ENCODE measurements around the gene PKNOX1. TPM values are rescaled to one million over a fixed set of nuclear protein-coding genes. Genes with fewer than 3 reads are reported as not detected.
"Not testable (repeated sequence)": the region's sequence is repeated elsewhere in the genome, so short reads cannot be mapped to it uniquely, and the experiment has no call there.

Gene PKNOX1
- total and polyA plus RNA-seq, 2 donors = 16.0 to 19.2 TPM

- not testable (repeated sequence) for H3K27ac ChIP-seq (ENCODE audit: low read depth); DNase-seq (ENCODE audit: extremely low spot score)
- 93% methylated on average over 9 of the region's 9 CpGs for WGBS
Measured at GRCh38 chr21:42967616-42968015, 6.7 kb upstream of the PKNOX1 start.

GRCh38 chr21:42969193-42969600 lies 5.2 kb upstream of the PKNOX1 start:
- Histone ChIP-seq H3K27ac (ENCODE audit: low read depth) (no peak overlapping the region), H3K36me3 (ENCODE audit: insufficient read depth) (no peaks in the 10 kb centered on the region), H3K4me1 (ENCODE audit: insufficient read depth) (no peaks in the 10 kb centered on the region), H3K4me3 (ENCODE audit: low read depth, low read length) (no peak overlapping the region)
- WGBS = 35% methylated on average over 6 of the region's 6 CpGs
- no peak for DNase-seq (ENCODE audit: extremely low spot score)

More at GRCh38 chr21:42967616-42968015, 6.7 kb upstream of the PKNOX1 start:
- not testable (repeated sequence) for H3K4me3 ChIP-seq (ENCODE audit: low read depth, low read length); H3K36me3 ChIP-seq (ENCODE audit: insufficient read depth); H3K4me1 ChIP-seq (ENCODE audit: insufficient read depth)

- Histone ChIP-seq H3K27ac (ENCODE audit: low read depth) (no peak overlapping the region), H3K36me3 (ENCODE audit: insufficient read depth) (no peaks in the 10 kb centered on the region), H3K4me3 (ENCODE audit: low read depth, low read length) (no peak overlapping the region), H3K4me1 (ENCODE audit: insufficient read depth) (no peaks in the 10 kb centered on the region)
- WGBS = 86% methylated on average over 7 of the region's 7 CpGs
- no peak for DNase-seq (ENCODE audit: extremely low spot score)
Measured at GRCh38 chr21:42970946-42971653, 3.3 kb upstream of the PKNOX1 start.

GRCh38 chr21:42971897-42972275 lies 2.5 kb upstream of the PKNOX1 start:
- no peak for DNase-seq (ENCODE audit: extremely low spot score)

GRCh38 chr21:42973309-42973990 lies 912 bp upstream of the PKNOX1 start:
- Histone ChIP-seq H3K4me3 (ENCODE audit: low read depth, low read length) (peak overlapping the region; percentile 36), H3K36me3 (ENCODE audit: insufficient read depth) (no peaks in the 10 kb centered on the region), H3K4me1 (ENCODE audit: insufficient read depth) (no peaks in the 10 kb centered on the region), H3K27ac (ENCODE audit: low read depth) (peak overlapping the region; percentile 79)
- WGBS = 68% methylated on average over 19 of the region's 19 CpGs
- no peak for DNase-seq (ENCODE audit: extremely low spot score)

More at GRCh38 chr21:42971897-42972275, 2.5 kb upstream of the PKNOX1 start:
- Histone ChIP-seq H3K36me3 (ENCODE audit: insufficient read depth) (no peaks in the 10 kb centered on the region), H3K4me3 (ENCODE audit: low read depth, low read length) (no peak overlapping the region), H3K27ac (ENCODE audit: low read depth) (no peak overlapping the region), H3K4me1 (ENCODE audit: insufficient read depth) (no peaks in the 10 kb centered on the region)
- 60% methylated on average over 3 of the region's 3 CpGs for whole genome bisulfite sequencing

GRCh38 chr21:42974832-42975820 lies 764 bp downstream of the PKNOX1 start:
- Histone ChIP-seq H3K36me3 (ENCODE audit: insufficient read depth) (no peaks in the 10 kb centered on the region), H3K27ac (ENCODE audit: low read depth) (peak overlapping the region; percentile 95), H3K4me3 (ENCODE audit: low read depth, low read length) (peak overlapping the region; percentile 95), H3K4me1 (ENCODE audit: insufficient read depth) (no peaks in the 10 kb centered on the region)
- WGBS = under 1% methylated on average over 122 of the region's 125 CpGs
- DNase-seq (ENCODE audit: extremely low spot score) = no peak

- H3K36me3 ChIP-seq (ENCODE audit: insufficient read depth) = no peaks in the 10 kb centered on the region
- WGBS = 37% methylated on average over 6 of the region's 6 CpGs
- H3K4me1 ChIP-seq (ENCODE audit: insufficient read depth) = no peaks in the 10 kb centered on the region
- DNase-seq (ENCODE audit: extremely low spot score) = no peak
- H3K4me3 ChIP-seq (ENCODE audit: low read depth, low read length) = peak overlapping the region; percentile 95
- no peak overlapping the region for H3K27ac ChIP-seq (ENCODE audit: low read depth)
Measured at GRCh38 chr21:42975886-42976608, 1.7 kb downstream of the PKNOX1 start.

- Histone ChIP-seq H3K4me3 (ENCODE audit: low read depth, low read length) (no peak overlapping the region), H3K27ac (ENCODE audit: low read depth) (no peak overlapping the region), H3K4me1 (ENCODE audit: insufficient read depth) (no peaks in the 10 kb centered on the region), H3K36me3 (ENCODE audit: insufficient read depth) (no peaks in the 10 kb centered on the region)
- WGBS = 80% methylated on average over 10 of the region's 10 CpGs
- no peak for DNase-seq (ENCODE audit: extremely low spot score)
Measured at GRCh38 chr21:42980312-42981213, 6.2 kb downstream of the PKNOX1 start.

GRCh38 chr21:42981214-42981523 lies 6.8 kb downstream of the PKNOX1 start:
- H3K36me3 ChIP-seq (ENCODE audit: insufficient read depth) = no peaks in the 10 kb centered on the region
- no peaks in the 10 kb centered on the region for H3K4me1 ChIP-seq (ENCODE audit: insufficient read depth)
- DNase-seq (ENCODE audit: extremely low spot score) = no peak
- H3K4me3 ChIP-seq (ENCODE audit: low read depth, low read length) = no peak overlapping the region
- WGBS = 73% methylated on average over 5 of the region's 5 CpGs
- H3K27ac ChIP-seq (ENCODE audit: low read depth) = no peak overlapping the region

GRCh38 chr21:42981862-42982261 lies 7.5 kb downstream of the PKNOX1 start:
- Histone ChIP-seq H3K4me1 (ENCODE audit: insufficient read depth) (no peaks in the 10 kb centered on the region), H3K36me3 (ENCODE audit: insufficient read depth) (no peaks in the 10 kb centered on the region), H3K27ac (ENCODE audit: low read depth) (no peak overlapping the region), H3K4me3 (ENCODE audit: low read depth, low read length) (no peak overlapping the region)
- no peak for DNase-seq (ENCODE audit: extremely low spot score)
- 95% methylated on average over 4 of the region's 4 CpGs for WGBS

GRCh38 chr21:42983103-42983502 lies 8.7 kb downstream of the PKNOX1 start:
- Histone ChIP-seq H3K4me3 (ENCODE audit: low read depth, low read length) (no peak overlapping the region), H3K4me1 (ENCODE audit: insufficient read depth) (no peaks in the 10 kb centered on the region), H3K36me3 (ENCODE audit: insufficient read depth) (no peaks in the 10 kb centered on the region), H3K27ac (ENCODE audit: low read depth) (no peak overlapping the region)
- 77% methylated on average over 2 of the region's 2 CpGs for WGBS
- no peak for DNase-seq (ENCODE audit: extremely low spot score)

GRCh38 chr21:42983869-42984268 lies 9.5 kb downstream of the PKNOX1 start:
- 79% methylated on average over 5 of the region's 5 CpGs for WGBS
- H3K36me3 ChIP-seq (ENCODE audit: insufficient read depth) = no peaks in the 10 kb centered on the region
- DNase-seq (ENCODE audit: extremely low spot score) = no peak

More at GRCh38 chr21:42983869-42984268, 9.5 kb downstream of the PKNOX1 start:
- Histone ChIP-seq H3K27ac (ENCODE audit: low read depth) (no peak overlapping the region), H3K4me1 (ENCODE audit: insufficient read depth) (no peaks in the 10 kb centered on the region), H3K4me3 (ENCODE audit: low read depth, low read length) (no peak overlapping the region)
